ACHN (cell line): Measurements from ENCODE around the gene KPNA4.
A peak's percentile ranks its signal among the peaks of the same experiment; 100 is the strongest.
"Not testable (repeated sequence)": the region's sequence is repeated elsewhere in the genome, so short reads cannot be mapped to it uniquely, and the experiment has no call there.

Experiments
- DNase-seq: peaks from one replicate; pipeline ENCODE4 v3.0.0-alpha.2; 2015
- in situ Hi-C: cut with HindIII; loops from 2 replicates; pipeline ENCODE4 v1.10.0; 2017; ENCODE audit warnings: low sequenced_read_pairs, low pct_ligation_motif_present, low pct_unique_long_range_greater_than_20kb

The KPNA4 gene, protein sequence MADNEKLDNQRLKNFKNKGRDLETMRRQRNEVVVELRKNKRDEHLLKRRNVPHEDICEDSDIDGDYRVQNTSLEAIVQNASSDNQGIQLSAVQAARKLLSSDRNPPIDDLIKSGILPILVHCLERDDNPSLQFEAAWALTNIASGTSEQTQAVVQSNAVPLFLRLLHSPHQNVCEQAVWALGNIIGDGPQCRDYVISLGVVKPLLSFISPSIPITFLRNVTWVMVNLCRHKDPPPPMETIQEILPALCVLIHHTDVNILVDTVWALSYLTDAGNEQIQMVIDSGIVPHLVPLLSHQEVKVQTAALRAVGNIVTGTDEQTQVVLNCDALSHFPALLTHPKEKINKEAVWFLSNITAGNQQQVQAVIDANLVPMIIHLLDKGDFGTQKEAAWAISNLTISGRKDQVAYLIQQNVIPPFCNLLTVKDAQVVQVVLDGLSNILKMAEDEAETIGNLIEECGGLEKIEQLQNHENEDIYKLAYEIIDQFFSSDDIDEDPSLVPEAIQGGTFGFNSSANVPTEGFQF

DNA sequence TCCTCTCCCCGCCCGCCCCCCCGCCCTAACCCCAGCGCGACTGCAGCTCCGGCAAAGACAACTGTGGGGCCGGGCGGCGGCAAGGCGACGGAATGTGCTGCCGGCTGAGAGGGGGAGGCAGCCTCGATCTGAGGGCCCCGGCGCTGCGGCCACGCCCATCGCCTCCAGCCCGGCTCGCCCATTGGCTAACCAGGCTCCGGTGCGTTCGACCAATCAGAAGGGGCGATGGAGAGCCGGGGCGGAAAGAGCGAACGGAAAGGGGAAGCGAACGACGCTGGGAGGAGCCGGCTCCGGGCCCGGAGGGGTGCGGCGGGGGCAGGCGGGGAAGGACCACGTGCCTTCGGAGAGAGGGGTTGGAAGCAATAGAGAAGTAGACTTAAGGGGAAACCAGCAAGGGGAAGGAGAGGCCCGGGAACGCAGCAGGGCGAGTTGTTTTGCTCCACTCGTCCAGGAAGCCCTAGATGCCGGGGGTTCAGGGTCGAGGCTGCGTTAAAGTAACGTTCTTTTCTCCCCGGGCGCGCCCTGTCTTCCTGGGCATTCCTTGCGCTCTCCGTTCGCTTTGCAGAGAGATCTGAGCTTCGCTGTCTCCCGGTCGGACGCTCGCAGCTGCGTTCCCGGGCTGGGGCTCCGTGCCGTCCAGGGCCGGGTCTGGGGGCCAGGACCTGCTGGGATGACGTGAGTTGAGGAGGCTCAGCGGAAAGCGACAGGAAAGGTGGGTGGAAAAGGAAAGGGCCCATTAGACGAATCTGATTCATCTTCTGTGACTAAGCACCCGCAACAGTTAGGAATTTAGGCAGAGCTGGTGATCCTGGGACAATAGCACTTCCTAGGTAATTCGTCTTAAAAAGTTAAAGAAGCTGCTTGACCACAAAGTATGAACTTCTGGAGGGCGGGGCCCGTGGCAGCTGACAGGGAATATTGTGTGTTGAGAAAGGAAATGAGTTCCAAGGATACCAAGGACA lies at the start of gene KPNA4:
Gene KPNA4 (minus strand): TSS at position 130 of the 962 bp plus-strand sequence. CDS start 289 bp downstream, outside the sequence.
- peak; percentile 94 for DNase-seq
- in situ Hi-C loops = no loop called here

DNA sequence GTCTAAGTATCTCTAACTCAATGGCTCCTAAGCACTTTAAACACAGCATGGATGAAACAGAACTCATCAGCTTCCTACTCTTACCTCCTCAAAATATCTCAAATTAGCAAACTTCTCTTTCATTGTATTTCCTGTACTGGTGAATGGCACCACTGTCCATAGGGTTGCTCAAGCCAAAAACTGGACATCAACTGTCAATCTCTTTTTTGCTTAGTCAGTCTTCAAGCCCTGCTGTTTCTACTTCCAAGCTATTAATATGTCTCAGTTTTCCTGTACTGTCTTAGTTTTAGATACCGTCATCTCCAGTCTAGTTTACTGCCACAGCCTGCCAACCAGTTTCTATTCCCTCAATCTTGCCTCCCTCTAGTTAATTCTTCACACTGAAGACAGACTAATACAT lies 48.3 kb upstream of the KPNA4 start:
- no peak for DNase-seq
- in situ Hi-C loops = no loop called here

DNA sequence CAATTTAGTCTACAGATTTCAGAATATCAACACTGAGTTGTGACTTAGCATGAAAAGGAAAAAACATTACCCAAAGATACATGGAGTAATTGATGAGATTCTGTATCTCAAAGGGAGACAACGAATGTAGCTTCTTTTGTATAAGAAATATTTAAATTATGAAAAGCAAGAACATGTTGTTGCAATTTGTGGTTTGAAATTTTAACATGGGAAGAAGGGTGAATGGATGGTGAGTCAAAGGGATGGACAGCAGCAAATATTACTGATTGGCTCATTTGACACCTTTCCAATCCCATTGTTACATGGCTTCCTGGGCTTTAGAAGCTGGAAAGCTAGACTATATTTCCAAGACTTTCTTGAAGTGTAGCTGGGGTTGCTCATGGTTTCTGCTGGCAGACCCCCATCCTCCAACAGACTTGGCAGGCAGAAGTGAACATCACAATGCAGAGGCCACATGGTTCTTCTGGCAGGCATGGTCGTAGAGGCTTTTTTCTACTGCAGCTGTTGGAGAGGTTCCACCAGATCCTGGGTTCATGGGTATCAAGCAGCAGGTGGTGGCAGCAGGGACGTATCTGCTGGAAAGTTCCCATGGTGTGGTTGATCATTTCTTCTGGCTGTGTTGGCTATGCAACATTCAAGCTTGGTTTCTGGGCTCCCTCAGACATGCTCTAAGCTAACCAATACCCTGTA lies 47.2 kb upstream of the KPNA4 start:
- no peak for DNase-seq
- in situ Hi-C loops = no loop called here

DNA sequence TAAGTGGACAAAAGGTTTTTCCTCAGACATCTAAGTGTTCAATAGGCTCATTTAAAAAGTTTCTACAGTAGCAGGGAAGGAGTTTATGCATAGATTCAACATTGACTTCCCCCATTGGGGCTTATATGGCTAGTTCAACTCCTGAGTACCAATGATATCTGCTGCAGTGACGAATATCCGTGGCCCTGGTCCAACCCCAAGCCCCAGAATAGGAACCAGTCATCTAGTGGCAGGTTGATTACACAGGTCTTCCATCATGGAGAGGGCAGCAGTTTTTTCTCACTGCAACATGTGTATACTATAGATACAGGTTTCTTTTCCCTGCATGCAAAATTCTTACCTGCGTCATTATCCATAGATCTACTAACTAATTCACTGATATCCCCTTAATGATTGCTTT lies 45.8 kb upstream of the KPNA4 start:
- in situ Hi-C loops = no loop called here
- no peak for DNase-seq

DNA sequence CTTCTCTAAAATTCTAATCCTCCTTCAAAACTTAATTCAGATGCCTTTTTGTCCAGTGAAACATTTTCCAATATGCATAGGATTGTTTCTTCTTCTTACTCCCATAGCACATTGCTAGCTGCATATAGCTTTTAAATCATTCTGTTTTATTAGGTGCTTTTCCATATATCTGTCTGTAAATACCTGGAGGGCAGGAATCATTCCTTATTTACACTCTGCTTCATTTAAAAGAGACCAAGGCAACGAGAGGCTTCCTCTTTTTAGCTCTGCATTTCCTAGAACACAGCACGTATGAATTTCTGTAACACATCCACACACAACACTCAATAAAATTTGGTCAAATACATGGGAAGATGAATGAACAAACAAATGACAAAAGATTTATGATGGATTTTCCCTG lies 43.5 kb upstream of the KPNA4 start:
- DNase-seq = no peak
- in situ Hi-C loops = no loop called here

DNA sequence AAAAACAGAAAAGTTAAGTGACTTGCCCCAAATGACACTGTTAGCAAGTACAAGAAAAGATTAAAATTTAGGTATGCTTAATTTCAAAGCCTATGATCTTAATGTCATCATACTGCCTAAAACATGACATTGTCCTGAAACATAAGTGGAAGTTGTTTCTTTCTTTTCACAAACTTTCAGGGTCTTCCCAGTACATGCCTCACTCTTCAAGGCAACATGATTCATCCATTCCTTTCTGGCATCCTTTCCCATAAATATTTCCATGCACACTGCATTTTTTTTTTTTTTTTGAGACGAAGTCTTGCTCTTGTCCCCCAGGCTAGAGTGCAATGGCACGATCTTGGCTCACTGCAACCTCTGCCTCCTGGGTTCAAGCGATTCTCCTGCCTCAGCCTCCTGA lies 42.5 kb upstream of the KPNA4 start:
- DNase-seq = no peak
- in situ Hi-C loops = no loop called here

DNA sequence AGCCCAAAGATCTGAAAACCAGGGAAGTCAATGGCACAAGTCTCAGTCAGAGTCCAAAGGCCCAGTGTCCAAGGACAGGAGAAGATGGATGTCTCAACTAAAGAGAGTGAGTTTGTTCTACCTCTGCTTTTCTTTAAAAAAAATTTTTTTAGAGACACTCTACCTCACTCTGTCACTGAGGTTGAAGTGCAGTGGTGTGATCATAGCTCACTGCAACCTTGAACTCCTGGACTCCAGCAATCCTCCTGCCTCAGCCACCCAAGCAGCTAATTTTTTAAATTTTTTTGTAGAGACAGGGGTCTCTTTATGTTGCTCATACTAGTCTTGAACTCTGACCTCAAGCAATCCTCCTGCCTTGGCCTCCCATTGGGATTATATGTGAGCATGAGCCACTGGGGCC lies 39.9 kb upstream of the KPNA4 start:
- no peak for DNase-seq
- in situ Hi-C loops = no loop called here

DNA sequence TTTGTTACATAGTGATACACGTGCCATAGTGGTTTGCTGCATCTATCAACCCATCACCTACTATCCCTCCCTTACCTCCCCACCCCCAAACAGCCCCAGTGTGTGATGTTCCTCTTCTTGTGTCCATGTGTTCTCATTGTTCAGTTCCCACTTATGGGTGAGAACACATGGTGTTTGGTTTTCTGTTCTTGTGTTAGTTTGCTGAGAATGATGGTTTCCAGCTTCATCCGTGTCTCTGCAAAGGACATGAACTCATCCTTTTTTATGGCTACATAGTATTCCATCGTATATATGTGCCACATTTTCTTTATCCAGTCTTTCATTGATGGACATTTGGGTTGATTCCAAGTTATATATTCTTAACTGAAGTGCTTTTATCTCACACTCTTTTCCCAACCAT lies 38.5 kb upstream of the KPNA4 start:
- in situ Hi-C loops, DNase-seq: not testable (repeated sequence)

DNA sequence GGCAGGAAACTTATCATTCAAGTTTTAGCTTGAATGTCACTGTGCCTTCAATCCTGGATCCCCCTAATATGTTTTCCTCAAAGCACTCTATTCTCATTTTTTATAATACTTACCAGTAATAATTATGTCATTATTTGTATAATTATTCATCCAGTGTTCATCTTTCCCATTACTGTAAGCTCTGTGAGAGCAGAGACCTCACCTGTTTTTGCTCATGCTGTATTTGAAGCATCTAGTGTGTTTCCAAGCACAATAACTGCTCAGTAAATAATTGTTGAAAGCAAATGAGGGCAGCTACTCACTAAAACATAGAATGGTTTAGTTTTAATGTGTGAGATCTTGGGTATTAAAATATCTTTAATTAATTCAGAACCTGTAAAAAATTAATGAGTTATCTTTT lies 36.9 kb upstream of the KPNA4 start:
- DNase-seq = no peak
- in situ Hi-C loops = no loop called here

DNA sequence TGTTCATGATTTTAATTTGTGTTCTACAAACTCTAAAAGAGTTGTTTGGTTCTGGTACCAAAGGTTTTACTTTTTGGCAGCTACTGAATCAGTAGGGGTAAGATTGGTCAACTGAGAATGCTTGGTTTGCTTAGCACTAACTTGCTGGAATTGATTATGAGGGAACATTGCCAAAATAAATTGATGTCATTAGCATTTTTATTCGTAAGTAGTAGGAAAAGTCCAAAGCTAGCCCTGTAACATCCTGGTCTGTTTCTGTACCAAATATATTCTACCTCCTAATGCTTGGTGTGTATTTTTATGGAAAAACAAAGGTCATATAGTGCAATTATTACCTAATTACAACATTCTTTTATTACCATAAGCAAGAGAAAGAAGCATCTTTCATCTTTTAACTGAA lies 35.9 kb upstream of the KPNA4 start:
- in situ Hi-C loops = no loop called here
- no peak for DNase-seq

DNA sequence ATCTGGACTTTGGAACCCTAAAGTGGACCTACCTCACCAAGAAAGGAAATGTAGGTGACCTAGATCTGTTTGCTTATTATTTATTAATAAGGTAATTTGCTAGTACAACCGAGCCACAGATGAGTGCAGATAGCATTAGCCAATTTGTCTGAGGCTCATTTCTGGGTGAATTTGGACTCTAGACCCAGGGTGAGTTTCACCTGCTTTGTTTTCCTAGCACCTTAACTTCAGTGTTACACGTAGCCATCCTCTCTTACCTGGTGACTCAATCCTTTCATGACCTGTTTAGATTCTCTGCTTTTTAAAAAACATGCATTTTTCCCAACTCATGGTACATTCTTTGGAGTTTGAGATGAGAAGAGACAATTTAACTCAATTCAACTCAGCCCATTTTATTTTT lies 33.5 kb upstream of the KPNA4 start:
- DNase-seq = no peak
- in situ Hi-C loops = no loop called here

DNA sequence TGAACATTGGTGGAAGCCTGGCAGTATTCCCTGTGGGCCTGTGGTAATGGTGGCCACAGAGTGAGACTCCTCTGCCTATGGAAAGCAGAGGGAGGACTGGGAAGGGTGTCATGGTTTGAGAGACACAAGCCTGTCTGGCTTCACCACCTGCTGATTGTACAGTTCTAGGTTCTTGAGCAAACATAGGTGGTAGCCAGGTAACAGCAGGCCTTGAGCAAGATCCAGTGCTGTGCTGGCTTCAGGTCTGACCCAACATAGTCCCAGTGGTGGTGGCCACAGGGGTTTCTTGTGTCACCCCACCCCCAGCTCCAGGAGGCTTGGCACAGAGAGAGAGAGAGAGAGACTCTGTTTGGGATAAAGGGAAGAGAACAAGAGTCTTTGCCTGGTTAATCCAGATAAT lies 22.7 kb upstream of the KPNA4 start:
- in situ Hi-C loops = no loop called here
- no peak for DNase-seq

DNA sequence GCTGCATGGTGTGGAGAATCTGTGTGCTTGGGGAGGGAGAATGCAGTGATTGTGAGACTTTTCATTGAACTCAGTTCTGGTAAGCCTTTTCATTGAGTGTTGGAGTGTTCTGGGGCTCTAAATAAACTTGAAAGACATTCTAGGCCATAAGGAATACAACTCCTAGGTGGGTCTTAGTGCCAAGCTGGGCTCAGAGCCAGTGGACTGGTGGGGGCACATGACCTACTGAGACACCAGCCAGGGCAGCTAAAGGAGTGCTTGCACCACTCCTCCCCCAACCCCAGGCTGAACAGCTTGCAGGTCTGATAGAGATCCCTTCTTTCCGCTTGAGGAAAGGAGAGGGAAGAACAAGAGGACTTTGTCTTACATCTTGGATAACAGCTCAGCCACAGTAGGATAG lies 21.7 kb upstream of the KPNA4 start:
- in situ Hi-C loops = no loop called here
- no peak for DNase-seq

DNA sequence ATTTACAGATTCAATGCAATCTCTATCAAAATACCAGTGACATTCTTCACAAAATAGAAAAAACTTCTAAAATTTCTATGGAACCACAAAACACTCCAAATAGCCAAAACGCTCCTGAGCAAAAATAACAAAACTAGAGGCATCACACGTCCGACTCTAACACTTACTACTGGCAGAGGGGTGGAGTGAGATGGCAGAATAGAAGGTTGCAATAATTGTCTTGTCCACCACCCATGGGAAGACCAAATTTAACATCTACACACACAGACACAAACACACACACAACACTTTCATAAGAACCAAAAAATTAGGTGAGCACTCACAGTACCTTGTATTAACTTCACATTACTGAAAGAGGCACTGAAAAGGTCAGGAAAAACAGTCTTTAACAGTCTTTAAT lies 21.3 kb upstream of the KPNA4 start:
- no peak for DNase-seq
- in situ Hi-C loops = no loop called here

DNA sequence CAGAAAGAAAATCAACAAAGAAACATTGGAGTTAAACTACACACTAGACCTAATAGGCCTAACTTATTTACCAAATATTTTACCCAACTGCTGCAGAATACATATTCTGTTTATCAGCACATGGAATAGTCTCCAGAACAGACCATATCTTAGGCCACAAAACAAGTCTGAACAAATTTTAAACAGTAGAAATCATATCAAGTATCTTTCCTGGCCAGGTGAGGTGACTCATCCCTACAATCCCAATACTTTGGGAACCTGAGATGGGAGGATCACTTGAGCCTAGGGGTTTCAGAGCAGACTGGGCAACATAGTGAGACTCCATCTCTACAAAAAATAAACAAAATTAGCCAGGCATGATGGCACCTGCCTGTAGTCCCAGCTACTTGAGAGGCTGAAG lies 18.1 kb upstream of the KPNA4 start:
- in situ Hi-C loops = no loop called here
- DNase-seq = no peak

DNA sequence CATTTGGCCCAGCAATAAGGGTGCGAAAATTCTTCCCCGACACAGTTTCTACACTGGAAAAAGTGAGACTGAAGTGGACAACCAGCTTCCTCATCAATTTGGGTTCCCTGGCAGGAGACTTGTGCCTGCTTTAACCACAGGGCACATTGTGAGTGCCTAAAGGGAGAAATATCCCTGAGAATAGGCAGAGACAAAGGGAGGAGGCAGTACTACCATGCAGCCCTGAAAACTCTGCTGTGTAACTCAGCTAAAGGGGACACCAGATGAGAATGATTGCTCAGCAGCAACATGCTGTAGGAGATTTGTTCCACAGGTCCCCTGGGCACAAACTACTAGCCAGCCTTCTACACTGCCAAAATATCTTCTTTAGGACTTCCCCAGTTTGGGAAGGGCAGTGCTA lies 15.6 kb upstream of the KPNA4 start:
- DNase-seq = no peak
- in situ Hi-C loops = no loop called here

DNA sequence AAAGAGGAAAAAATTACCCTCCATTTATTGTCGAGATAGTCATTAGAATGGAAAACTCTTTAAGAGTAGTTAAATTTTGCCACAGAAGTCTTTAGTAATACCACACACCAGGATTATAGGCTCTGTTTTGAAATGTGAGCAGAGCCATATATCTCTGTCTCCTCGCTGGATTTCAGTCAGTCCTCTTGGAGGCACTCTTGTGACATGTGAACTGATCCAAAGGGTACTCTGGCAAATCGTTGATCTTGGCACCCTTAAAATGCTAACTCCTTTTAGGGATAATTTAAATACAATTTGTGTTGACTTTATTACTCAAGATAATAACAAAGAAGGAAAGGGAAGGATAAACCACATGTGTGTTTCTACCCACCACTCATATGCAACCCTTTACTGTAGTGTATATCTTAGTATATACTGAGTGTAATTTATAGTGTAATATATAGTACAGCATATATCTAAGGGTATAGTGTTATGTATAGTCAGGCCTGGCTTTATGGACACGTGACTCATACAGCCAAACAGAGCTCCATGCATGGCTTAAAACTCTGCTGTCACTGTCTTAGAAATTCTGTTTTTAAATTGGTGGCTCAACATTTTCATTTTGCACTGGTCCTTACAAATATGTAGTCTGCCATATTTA lies 12.3 kb upstream of the KPNA4 start:
- no peak for DNase-seq
- in situ Hi-C loops = no loop called here

DNA sequence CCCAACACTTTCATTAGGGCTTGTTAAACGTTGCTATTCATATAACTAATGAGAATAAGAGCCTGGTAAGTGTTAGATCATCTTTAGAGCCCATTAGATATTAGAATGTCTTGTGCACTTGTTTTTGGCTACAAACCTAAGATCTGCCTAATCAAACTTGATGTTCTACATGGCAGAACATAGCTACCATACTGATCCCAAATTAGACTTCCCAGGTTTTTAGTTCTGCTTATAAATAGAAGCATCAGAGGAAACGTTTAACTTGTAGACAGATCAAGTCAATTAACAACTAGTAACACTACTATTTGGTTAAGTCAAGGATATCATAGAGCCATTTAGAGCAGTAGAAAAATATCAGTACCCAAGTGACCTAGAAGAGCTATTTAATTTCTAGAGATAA lies 11.7 kb upstream of the KPNA4 start:
- no peak for DNase-seq
- in situ Hi-C loops = no loop called here
